SH-SY5Y (cell line): ENCODE measurements around the gene DUXA.

Source experiments
- GATA2 ChIP-seq: IDR thresholded peaks from 2 replicates; pipeline ENCODE4 v1.6.1; 2011; ENCODE audit warnings: mild to moderate bottlenecking, low read depth, low read length
- GATA3 ChIP-seq: IDR thresholded peaks from 2 replicates; pipeline ENCODE4 v1.6.1; 2011; ENCODE audit warnings: low read depth, mild to moderate bottlenecking, low read length, moderate library complexity

GRCh38 chr19:57123882-57124281 lies 43.4 kb downstream of the DUXA start:
- TF ChIP-seq GATA2, result no peak
- TF ChIP-seq GATA3, result no peak
